Left renal cortex interstitium (tissue), 4 donors: ENCODE results near the gene TVP23C. TPM values are rescaled to one million over a fixed set of nuclear protein-coding genes. Genes with fewer than 3 reads are reported as not detected.
"Not testable (repeated sequence)": the region's sequence is repeated elsewhere in the genome, so short reads cannot be mapped to it uniquely, and the experiment has no call there.

Source experiments
- DNase-seq, 4 donors: peaks; one replicate each; pipeline ENCODE4 v3.0.0-alpha.2; 2013; ENCODE audit warnings: low read depth in 4 of 4, low spot score in 2 of 4, missing footprints in 1 of 4
- polyA plus RNA-seq, 4 donors: library from polyadenylated mRNA; unstranded; fragments of 120-200 nt; gene quantifications; one replicate each; pipeline ENCODE4 v1.2.1, GENCODE V29; 2013; ENCODE audit not compliant: insufficient read length in 4 of 4

TVP23C gene
- polyA plus RNA-seq, 4 donors = 13.1 to 24.1 (median 20.7) TPM

DNA sequence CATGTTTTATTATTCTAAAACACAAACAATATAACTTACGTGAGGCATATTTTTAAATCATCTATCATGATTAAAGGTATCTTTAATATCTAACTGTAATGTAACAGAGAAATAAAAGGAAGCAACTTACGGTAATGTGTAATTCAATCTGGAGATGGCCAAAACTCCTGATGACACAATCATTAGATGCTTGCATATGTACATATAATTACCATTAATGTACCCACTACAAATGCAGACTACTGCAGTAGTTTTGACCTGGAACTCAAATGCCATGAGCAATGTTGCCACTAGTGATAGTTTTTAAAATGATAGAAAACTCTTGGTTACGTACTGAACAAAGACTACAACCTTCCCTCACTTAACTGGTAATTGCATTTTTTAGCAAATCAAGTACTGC, 30.2 kb downstream of the TVP23C start:
- not testable (repeated sequence) for DNase-seq

DNA sequence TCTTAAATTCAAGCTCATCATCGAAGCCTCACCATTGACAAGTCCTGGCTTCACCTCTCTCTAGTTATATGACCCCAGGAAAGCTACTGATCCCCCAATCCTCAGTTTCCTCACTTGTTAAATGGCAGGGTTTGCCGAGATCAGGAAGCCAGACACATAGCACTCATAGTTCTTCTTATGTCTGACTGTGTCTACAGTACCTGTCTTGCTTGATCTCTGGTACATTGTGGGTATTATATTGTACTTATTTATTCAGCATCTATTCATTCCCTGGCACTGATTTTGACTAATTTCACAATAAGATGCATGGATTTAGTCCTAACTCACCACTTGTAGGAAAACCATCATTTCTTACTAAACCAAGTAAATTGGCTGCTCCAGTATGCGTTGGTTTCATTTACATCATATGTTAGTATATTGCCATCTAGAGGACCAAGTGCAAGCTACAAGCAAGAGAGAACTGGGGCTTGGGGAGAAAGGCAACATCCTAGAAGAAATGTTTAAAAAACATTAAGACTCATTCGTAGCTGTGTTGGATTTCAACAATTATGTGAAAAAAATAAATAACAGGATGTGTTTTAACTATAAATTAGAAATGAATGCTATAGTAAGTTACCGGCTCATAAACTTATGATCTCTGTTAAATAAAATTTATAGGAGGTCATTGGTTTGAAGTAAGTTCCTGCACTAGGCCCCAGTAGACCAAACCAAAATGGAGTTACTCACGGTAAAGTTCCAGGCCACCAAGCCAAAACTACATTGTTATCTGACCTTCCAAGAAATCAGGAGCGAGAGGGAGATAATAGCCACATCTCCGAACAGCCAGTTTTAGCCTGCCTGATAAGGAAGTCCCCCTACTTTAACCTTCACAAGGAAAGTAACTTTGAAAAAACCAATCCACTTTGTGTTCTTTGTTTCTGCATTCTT, 36.7 kb downstream of the TVP23C start:
- peak in 1 of 4 donors; percentile 33 for DNase-seq

DNA sequence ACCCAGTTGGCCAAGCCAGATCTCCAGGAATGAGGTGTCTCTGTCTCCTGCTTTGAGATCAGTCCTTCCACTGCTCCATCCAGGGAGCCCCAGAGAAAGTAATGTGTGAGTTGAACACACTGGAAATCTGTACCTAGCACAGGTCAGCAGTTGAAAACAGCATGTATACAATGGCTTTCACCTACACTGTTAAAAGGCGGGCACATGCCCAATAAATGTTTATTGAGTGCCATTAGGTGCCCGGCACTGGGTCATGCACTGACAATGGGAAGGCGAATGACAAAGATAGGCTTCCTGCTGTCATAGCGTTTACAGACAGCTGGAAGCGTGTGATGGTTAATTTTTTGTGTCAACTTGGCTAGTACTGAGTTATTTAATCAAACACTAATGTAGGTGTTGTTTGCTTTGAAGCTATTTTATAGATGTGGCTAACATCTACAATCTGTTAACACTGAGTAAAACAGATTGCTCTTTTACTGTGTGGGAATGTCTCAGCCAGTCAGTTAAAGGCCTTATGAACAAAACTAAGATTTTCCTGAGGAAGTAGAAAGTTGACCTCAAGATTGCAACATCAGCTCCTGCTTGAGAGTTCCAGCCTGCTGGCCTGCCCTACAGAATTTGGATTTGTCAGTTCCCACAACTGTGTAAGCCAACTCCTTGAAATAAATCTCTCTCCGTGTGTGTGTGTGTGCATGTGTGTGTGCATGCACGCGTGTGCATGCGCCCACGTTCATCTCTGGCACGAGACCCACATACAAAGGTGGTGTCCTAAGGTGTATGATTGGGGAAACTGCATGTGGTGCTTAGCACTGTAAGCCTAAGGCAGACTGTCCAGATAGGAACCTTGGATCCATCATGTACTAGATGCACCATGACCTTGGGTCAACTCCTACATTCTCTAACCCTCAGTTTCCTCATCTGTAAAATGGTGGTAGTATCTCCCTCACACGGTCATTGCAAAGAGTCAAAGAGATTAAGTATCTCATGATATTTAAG, 38.0 kb downstream of the TVP23C start:
- DNase-seq = not testable (repeated sequence)

DNA sequence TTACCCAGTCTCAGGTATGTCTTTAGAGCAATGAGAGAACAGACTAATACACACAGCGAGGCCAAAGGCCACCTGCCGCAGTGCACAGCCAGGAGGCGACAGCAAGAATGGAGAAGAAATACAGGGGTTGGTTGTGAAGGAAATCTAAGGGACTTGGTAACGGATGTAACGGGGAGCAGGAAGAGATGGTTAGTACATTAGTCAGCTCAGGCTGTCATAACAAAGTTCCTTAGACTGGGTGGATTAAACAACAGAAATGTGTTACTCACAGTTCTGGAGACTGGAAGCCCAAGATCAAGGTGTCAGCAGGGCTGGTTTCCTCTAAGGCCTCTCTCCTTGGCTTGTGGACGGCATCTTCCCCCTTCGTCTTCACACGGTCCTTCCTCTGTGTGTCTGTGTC, 47.1 kb downstream of the TVP23C start:
- no peak for DNase-seq

DNA sequence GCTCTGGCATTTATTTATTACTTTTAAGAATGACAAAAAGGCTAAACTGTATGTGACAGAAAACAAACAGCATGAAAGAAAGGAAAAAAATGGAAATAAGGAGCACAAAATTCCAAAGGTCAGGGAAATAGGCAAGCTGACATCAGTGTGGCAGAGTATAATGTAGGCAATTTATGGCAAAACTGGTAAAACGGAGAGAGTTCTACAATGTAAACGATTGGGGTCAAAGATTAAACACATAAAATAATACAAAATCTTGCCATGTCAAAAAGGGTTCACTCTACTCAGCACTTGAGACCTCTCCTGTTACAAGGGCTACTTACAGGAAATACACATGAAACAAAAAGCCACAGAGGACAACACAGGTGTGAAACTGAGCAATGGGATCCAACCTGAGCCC, 48.8 kb downstream of the TVP23C start:
- no peak for DNase-seq

DNA sequence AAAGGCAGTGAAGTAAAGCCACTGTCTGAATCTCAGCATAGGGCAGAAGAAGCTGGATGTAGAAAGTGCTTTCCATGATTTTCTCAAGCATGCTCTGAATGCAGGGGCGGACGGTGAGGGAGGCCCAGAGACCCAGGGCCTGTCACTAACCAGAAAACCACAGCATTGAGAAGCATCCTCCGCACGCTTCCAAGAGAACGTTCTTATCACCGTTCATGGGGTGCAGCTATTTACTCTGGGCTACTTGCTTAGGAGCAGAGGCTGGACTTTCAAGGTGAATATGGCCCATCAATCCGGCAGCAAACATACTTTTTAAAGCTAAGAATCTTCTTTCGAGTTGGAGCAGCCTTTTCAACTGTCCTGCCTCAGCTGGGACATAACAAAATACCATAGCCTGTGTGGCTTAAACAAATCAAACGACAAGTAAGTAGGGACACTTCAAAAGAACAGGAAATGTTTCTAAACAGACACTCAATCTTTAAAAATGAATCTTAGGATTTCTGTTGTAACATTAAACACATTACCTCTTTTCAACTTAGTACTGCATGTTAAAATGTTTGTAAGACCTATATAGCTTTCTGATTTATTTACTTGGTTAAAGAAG, 49.3 kb downstream of the TVP23C start:
- no peak for DNase-seq

DNA sequence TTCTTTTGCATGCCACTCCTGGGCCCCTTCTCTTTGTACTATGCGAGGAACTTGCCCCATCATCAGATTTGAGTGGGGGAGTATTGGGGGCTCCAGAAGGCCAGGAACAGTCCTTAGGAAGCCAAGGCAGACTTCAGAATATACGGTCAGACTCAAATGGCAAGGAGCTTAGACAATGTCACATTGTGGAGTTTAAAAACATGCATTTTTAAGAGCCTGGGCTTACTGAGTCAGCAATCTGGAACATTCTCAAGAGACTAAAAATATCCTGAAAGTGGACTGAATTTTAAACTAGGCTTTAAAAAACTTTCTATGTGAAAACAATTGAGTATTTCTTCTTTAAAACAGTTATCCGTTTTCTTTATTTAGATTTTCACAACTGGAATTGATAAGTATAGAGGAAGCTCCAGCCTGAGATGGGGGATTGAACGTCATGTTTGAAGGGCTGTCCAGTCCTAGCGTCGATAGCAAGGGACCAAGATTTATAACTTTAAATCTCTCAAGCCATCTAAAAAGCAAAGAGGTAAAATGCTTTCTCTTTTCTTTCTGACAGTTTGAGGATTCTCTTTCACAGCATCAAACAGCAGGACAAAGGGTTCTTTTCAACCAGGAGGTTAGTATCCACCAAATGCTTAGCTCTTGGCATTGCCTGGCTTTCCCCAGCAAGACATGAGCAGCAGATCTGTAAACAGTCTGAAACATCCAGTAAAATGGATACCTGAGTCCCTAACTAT, 50.1 kb downstream of the TVP23C start:
- no peak for DNase-seq

DNA sequence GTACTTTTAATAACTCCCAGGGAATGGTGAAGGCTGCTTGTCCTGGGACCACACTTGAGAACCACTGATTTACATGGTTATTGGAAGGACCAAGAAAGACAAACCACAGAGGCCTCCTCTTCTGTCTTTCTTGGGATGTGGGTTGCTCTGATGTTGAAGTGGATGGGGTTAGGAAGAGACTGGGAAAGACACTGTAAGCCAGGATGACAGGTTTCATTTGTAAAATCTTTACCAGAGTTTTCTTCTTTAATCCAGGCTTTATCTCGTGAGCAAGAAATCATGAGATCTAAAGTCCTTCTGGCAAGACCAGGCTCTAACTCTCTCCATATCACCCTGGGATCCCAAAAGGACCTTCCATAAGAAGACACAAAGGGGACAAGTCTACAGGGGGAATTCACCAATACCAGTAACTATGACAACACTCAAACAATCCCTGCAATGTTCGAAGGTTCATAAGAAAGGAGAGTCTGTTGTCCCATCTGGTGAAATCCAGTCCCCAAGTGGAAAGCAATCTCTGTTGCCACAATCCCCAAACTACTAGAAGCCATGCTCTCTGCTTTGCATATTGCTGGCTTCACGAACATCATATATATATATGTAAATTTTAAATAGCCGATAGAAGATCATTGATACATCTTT, 51.1 kb downstream of the TVP23C start:
- no peak for DNase-seq

DNA sequence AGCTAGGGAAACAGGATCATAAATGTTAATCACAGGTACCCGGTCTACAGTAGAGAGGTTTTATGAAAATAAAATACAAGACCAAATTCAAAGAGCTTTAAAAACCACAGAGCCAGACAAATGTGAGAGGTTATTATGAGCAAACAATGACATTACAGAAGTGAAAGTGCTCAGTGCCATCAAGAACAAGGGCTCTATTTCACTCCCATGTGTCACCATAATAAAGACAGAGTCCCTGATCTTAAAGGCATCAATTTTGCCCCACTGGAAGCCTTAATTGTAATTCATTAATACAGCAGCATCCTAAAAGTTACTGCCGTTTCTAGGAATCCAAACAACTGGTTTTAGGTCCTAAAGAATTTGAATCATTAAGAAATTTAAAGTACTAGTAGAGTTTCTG, 52.1 kb downstream of the TVP23C start:
- DNase-seq = no peak

DNA sequence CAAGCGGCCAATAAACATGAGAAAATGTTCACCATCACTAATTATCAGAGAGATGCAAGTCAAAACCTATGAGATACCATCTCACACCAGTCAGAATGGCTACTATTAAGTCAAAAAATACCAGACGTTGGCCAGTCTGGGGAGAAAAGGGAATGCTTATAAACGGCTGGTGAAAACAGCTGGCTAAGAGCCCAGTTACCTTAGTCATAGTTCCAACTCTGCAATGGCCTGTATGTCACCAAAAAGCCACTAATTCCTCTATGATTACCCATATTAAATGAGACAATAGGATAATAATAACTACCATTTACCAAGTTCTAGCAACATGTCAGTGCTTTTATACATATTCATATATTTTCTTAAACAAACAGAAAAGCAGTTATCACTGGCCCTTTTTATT, 52.9 kb downstream of the TVP23C start:
- DNase-seq = no peak

DNA sequence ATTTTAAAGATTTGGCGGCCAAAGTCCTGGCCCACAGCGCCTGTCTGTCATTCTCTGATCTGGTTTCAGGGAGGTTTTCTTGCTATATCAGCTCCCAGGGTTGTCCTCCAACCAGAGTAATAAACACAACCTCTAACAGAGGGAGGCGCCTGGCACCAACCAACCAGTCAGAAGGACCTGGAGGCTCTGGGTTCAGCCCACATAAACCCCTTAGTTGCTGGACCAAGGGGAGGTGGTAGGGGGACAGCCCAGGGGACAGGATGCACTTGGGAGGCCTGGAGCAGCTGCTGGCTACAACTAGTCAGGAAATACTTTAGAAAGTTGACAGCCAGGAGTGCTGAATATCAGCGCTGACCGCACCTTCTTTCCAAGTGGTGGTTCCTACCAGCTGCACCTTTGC, 54.2 kb downstream of the TVP23C start:
- no peak for DNase-seq

DNA sequence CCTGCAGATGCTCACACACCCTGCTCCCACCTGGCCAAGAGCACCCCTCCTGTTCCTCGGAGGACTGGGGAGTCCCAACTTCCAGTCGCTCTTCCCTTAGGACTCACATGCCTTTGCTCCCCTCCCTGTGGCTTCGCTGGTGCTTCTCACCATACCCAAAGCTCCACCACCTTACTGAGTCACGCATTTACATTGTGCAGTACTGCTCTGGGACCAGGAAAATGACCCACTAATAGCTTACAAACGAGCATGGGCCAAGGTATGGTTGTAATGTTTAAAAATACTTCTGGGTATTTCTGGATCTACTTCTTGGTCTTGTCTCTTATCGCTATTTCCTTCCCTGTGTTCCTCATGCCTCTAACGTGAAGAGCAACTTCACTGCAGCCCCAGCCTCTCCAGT, 54.8 kb downstream of the TVP23C start:
- no peak for DNase-seq

DNA sequence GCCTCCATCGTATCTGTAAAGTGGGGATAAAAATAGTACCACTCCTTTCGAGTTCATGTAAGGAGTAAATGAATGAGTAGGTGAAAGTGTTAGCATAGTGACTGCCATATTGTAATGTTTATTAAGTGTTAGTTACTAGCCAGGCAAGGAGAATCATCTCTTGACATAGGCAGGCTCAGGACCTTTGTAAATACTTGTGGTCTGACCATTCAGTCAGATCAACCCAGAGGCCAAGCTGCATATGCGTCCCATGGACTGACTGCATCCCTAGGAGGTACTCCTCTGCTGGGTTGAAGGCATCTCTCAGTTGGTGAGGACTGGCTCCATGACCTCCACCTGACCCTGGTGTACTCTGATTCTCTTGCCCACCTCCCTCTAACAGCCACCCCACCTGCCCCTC, 55.4 kb downstream of the TVP23C start:
- DNase-seq = no peak

DNA sequence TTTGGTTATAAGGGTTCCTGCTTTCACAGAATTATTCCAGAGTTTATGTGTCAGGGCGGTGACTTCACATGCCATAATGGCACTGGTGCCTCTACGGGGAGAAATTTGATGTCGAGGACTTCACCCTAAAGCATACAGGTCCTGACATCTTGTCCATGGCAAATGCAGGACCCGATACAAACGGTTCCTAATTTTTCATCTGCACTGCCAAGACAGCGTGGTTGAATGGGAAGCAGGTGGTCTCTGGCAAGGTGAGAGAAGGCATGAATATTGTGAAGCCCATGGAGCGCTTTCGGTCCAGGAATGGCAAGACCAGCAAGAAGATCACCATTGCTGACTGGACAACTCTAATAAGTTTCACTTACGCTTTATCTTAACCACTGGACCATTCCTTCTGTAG, 56.3 kb downstream of the TVP23C start:
- no peak for DNase-seq

DNA sequence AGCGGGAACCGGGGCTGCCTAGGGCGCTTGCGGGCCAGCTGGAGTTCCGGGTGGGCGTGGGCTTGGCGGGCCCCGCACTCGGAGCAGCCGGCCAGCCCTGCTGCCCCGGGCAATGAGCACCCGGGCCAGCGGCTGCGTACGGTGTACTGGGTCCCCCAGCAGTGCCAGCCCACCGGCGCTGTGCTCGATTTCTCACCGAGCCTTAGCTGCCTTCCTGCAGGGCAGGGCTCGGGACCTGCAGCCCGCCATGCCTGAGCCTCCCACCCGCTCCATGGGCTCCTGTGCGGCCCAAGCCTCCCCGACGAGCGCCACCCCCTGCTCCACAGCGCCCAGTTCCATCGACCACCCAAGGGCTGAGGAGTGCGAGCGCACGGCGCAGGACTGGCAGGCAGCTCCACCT, 57.6 kb downstream of the TVP23C start:
- not testable (repeated sequence) for DNase-seq

DNA sequence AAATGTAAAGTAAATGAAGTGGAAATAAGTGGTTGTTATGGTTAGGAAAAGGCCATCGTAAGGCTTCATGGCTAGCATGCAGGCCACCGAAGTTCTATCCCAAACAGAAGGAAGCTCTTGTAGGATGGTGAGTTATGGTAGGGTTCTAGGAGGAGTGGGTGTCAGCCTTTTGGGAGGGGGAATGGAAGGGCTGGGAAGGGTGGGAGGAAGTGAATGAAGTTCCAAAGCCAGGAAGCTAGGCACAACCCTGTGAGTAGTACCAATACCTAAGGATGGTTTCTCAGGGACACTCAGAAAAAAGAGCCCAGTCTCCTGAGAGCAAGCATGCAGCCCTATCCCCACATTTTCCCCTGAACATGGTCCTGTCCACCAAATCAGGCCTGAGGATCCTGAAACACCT, 59.6 kb downstream of the TVP23C start:
- DNase-seq = no peak

DNA sequence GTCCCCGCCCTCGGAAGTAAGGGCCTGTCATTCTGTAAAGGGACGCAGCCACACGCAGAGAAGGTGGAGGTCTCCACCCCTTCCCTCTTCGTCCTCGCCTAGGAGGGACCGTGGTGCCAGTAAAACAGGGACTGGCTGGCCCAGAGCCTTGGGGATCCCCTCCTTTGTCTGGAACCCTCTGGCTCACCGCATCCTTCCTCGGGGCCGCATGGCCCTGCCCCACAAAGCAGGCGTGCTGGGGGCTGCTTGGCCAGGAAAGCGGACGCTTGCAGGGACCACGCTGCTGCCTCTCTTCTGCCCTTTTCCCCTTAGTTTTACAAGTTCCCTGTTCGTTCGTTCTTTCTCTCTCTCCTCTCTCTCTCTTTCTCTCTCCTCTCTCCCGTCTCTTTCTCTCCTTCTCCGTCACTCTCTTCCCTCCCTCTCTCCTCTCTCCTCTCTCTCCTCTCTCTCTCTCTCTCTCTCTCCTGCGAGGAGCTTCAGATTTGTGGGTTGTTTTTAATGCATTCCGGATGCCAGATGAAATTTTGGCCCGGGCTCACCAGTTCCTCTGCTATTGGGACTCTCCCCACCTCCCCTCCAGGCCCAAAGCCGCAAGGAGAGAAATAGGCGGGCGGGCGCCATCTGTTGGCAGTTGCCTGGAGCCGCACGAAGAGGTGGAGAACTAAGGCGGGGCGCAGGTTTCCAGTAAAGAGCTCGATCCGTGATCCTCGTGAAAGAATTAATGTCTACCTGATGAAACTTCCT, 60.7 kb downstream of the TVP23C start:
- DNase-seq = peak; percentile 60 to 80 (median 74)

DNA sequence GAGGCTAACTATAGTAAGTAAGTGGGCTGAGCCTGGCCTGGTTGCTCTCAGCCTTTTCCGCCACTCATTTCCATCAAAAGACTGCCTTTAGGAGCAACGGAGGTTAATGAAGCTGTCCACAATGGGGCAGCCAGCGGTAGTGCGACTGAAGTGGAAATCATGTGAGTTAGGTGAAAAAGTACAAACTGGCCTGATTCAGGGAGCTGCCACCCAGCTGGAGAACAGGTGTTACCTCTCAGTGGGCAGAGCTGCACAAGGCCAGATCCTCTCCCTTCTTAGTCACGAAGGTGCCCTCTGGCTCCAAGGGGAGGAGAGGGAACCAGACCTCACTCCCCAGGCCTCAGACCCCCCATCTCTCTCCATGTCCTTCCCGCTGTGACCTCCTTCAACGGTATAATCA, 61.5 kb downstream of the TVP23C start:
- DNase-seq = no peak

DNA sequence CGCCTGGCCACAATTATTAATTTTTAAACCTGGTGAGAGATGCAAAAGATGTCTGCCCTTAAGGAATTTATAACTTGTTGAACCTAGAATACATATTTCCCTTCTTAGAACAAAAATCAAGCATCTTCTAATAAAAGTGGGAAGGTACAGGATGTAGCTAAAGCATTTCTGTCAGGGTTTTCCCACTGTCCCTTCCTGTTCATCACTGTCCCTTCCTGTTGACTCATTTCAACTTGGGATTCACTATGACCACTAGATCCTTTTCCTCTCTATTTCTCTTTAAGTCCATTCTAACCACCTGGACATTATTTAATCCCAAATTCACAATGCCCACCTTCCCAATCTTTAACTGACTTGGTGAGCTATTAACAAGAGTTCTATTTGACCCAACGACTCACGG, 62.0 kb downstream of the TVP23C start:
- no peak for DNase-seq
